B cell (primary cell): ENCODE results near the gene SGCA. TPM values are rescaled to one million over a fixed set of nuclear protein-coding genes. Genes with fewer than 3 reads are reported as not detected.

Experiments
- ATAC-seq: fragments of 200-7000 bp; cut with Tn5 transposase; one replicate; pipeline ENCODE4 v1.10.0; 2021; ENCODE audit warnings: low read depth, mild to moderate bottlenecking, moderate number of reproducible peaks, moderate library complexity
- CTCF ChIA-PET: fragments of 350-600 bp; sonication (Branson Sonifier 250); formaldehyde crosslinking; loops from one replicate; lab custom pipeline; 2021; ENCODE audit warnings: antibody characterized with exemption, inconsistent platforms; lab: Charles Lee
- POLR2A ChIA-PET: fragments of 350-600 bp; sonication (Branson Sonifier 250); formaldehyde crosslinking; loops from one replicate; lab custom pipeline; 2021; ENCODE audit warnings: antibody characterized with exemption; lab: Charles Lee
- DNase-seq: peaks from one replicate; pipeline ENCODE4 v3.0.0; 2013
- H2AFZ ChIP-seq: 2 replicates; pipeline ENCODE4 v1.6.1; 2012; ENCODE audit warnings: mild to moderate bottlenecking, low read depth, low read length; ENCODE audit not compliant: insufficient read depth, poor library complexity, severe bottlenecking
- H3K27ac ChIP-seq, 2 donors: 1 replicate in 1 of 2; 2 replicates in 1 of 2; pipeline ENCODE4 v1.5.1; 2012 to 2013; ENCODE audit warnings: low read length in 2 of 2, mild to moderate bottlenecking in 2 of 2, moderate library complexity in 1 of 2
- H3K27me3 ChIP-seq, 4 experiments: fragments of 200-600 bp in 1 of 4; sonication (generic) in 1 of 4; replicated peaks in 1 of 4; 1 replicate in 2 of 4; 2 replicates in 2 of 4; pipeline versions ENCODE4 v1.6.1 to v1.7.0; 2013 to 2016; ENCODE audit warnings: low read length in 3 of 4, mild to moderate bottlenecking in 2 of 4, mixed read lengths in 1 of 4, moderate library complexity in 1 of 4; ENCODE audit not compliant: insufficient read depth in 4 of 4, control insufficient read depth in 3 of 4; ENCODE audit errors: control extremely low read depth in 1 of 4
- H3K36me3 ChIP-seq, 2 experiments: replicated peaks in 1 of 2; 1 replicate in 1 of 2; 2 replicates in 1 of 2; pipeline versions ENCODE4 v1.6.1 to v1.7.1; 2013; ENCODE audit warnings: low read length in 1 of 2; ENCODE audit not compliant: insufficient read depth in 2 of 2, control insufficient read depth in 1 of 2; ENCODE audit errors: control extremely low read depth in 1 of 2, extremely low read depth in 1 of 2
- H3K4me1 ChIP-seq, 2 donors: fragments of 200-600 bp in 1 of 2; sonication (generic) in 1 of 2; 1 replicate in 1 of 2; 2 replicates in 1 of 2; pipeline versions ENCODE4 v1.5.1 to v1.6.1; 2013 to 2017; ENCODE audit warnings: low read length in 2 of 2; ENCODE audit not compliant: control insufficient read depth in 2 of 2, insufficient read depth in 2 of 2
- H3K4me2 ChIP-seq: replicated peaks from 2 replicates; pipeline ENCODE3; 2012; ENCODE audit warnings: mild to moderate bottlenecking, low read depth, low read length; ENCODE audit not compliant: poor library complexity, severe bottlenecking
- H3K4me3 ChIP-seq, 5 experiments: fragments of 200-600 bp in 1 of 5; sonication (generic) in 1 of 5; 1 replicate in 3 of 5; 2 replicates in 2 of 5; pipeline versions ENCODE4 v1.5.1 to v1.7.0; 2011 to 2016; ENCODE audit warnings: low read length in 4 of 5, mild to moderate bottlenecking in 4 of 5, low read depth in 2 of 5, control low read depth in 1 of 5, moderate library complexity in 1 of 5; ENCODE audit not compliant: insufficient read depth in 1 of 5; ENCODE audit errors: control extremely low read depth in 1 of 5, extremely low read depth in 1 of 5
- H3K79me2 ChIP-seq: fragments of 200-600 bp; sonication (generic); one replicate; pipeline ENCODE4 v1.6.0; 2016; ENCODE audit warnings: low read length; ENCODE audit not compliant: control insufficient read depth, insufficient read depth
- H3K9ac ChIP-seq: fragments of 200-600 bp; sonication (generic); 2 replicates; pipeline ENCODE4 v1.6.1; 2017; ENCODE audit warnings: mild to moderate bottlenecking, low read length, moderate library complexity
- H3K9me3 ChIP-seq, 3 donors: one replicate each; pipeline versions ENCODE4 v1.6.1 to v1.7.1; 2013; ENCODE audit warnings: low read length in 2 of 3; ENCODE audit not compliant: control insufficient read depth in 2 of 3, insufficient read depth in 1 of 3; ENCODE audit errors: control extremely low read depth in 1 of 3
- H4K20me1 ChIP-seq: 2 replicates; pipeline ENCODE4 v1.6.0; 2012; ENCODE audit warnings: mild to moderate bottlenecking, low read length; ENCODE audit not compliant: insufficient read depth, control insufficient read depth, poor library complexity, severe bottlenecking
- H3K27ac Mint-ChIP-seq: one replicate; pipeline ENCODE4 v1.8.0; 2021; ENCODE audit warnings: mixed read lengths
- H3K27me3 Mint-ChIP-seq: one replicate; pipeline ENCODE4 v1.8.0; 2021; ENCODE audit warnings: mixed read lengths
- H3K4me1 Mint-ChIP-seq: one replicate; pipeline ENCODE4 v1.8.0; 2021; ENCODE audit warnings: mixed read lengths
- H3K4me3 Mint-ChIP-seq: one replicate; pipeline ENCODE4 v1.8.0; 2021; ENCODE audit warnings: mixed read lengths
- H3K9me3 Mint-ChIP-seq: one replicate; pipeline ENCODE4 v1.8.0; 2022; ENCODE audit warnings: mixed read lengths; ENCODE audit not compliant: insufficient read depth
- EZH2 ChIP-seq: IDR thresholded peaks from 2 replicates; pipeline ENCODE4 v1.6.1; 2012; ENCODE audit warnings: borderline replicate concordance, low read depth, mild to moderate bottlenecking, moderate library complexity, low read length; ENCODE audit not compliant: insufficient read depth, poor library complexity, severe bottlenecking
- WGBS: methylation state at CpG from one replicate; pipeline ENCODE4 v1.1.5; 2013; ENCODE audit warnings: missing lambda C conversion rate; ENCODE audit not compliant: insufficient coverage; 5-methylcytosine and 5-hydroxymethylcytosine counted together
- intact Hi-C: fragments of 100-400 bp; cut with micrococcal nuclease; formaldehyde crosslinking; loops from one replicate; pipeline ENCODE4 v1.10.0; 2022
- polyA plus RNA-seq: library from polyadenylated mRNA; depleted of rRNA; stranded (reverse); fragments of >200 nt; gene quantifications from 2 replicates; pipeline ENCODE4 v1.2.3, GENCODE V29; 2012
- total RNA-seq, 2 donors: library from RNA; stranded (reverse); fragments of 120-200 nt in 1 of 2; gene quantifications; 1 replicate in 1 of 2; 2 replicates in 1 of 2; pipeline versions ENCODE4 v1.2.3 to v1.2.4, GENCODE V29; 2013 to 2022
- TF ChIP-seq, protein P1 (sequence below): fragments of 200-600 bp; IDR thresholded peaks from one replicate; pipeline ENCODE4 v1.8.0; 2022; ENCODE audit warnings: antibody characterized with exemption, mild to moderate bottlenecking

SGCA gene
- total and polyA plus RNA-seq, 2 donors (not counting 1 experiment from before 2014, with no cell fraction given): 4.4 to 4.5 TPM

DNA sequence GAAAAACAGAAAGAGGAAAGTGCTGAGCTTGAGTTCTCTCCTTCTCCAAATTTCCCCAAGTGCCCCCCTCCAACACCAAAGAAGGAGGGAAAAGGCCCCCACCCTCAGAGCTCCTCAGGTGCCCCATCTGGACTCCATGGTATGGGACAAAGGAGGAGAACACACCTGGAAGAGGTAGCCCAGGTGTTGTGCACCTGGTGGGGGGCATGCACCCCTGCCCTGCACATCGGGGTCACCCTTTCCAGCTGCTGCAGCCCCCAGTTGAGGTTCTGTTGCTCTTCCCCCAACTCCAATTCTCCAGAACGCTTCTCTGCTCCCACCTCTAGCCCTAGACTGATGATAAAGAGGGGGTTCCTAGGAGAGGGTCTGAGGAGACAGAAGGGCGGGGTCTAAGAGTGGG, 38.6 kb downstream of the SGCA start:
- Histone ChIP-seq H3K27ac (no peak overlapping the region), H3K4me1 (peaks cover 18 to 20% of the 10 kb centered on the region in 2 donors), H3K4me2 (no peak overlapping the region), H4K20me1 (no peaks in the 10 kb centered on the region), H3K9ac (no peak overlapping the region), H3K9me3 (peaks cover 0 to 9% (median 0%) of the 10 kb centered on the region in 3 donors), H3K4me3 (no peak overlapping the region), H3K79me2 (no peaks in the 10 kb centered on the region), H2AFZ (no peak overlapping the region), H3K27me3 (peaks cover 0 to 47% (median 16%) of the 10 kb centered on the region in 4 experiments), H3K36me3 (no peaks in the 10 kb centered on the region)
- H3K27me3 Mint-ChIP-seq: peaks cover 72% of the 10 kb centered on the region
- no peaks in the 10 kb centered on the region for H3K9me3 Mint-ChIP-seq
- DNase-seq: no peak
- peaks cover 20% of the 10 kb centered on the region for H3K4me1 Mint-ChIP-seq
- POLR2A ChIA-PET: no interaction called here
- TF ChIP-seq, protein P1, sequence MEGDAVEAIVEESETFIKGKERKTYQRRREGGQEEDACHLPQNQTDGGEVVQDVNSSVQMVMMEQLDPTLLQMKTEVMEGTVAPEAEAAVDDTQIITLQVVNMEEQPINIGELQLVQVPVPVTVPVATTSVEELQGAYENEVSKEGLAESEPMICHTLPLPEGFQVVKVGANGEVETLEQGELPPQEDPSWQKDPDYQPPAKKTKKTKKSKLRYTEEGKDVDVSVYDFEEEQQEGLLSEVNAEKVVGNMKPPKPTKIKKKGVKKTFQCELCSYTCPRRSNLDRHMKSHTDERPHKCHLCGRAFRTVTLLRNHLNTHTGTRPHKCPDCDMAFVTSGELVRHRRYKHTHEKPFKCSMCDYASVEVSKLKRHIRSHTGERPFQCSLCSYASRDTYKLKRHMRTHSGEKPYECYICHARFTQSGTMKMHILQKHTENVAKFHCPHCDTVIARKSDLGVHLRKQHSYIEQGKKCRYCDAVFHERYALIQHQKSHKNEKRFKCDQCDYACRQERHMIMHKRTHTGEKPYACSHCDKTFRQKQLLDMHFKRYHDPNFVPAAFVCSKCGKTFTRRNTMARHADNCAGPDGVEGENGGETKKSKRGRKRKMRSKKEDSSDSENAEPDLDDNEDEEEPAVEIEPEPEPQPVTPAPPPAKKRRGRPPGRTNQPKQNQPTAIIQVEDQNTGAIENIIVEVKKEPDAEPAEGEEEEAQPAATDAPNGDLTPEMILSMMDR: no peak
- TF ChIP-seq EZH2: no peak
- intact Hi-C loops: no loop called here
- H3K4me3 Mint-ChIP-seq: no peak overlapping the region
- 60% methylated on average over 1 of the region's 3 CpGs for WGBS
- H3K27ac Mint-ChIP-seq: no peak overlapping the region
- CTCF ChIA-PET: interaction anchor here (0.9 to 7.3 kb wide), 3 partner anchors 8 to 90 kb away, joined by 3 to 156 read pairs (median 65); no protein-coding TSS in a partner anchor
- ATAC-seq: no peak

DNA sequence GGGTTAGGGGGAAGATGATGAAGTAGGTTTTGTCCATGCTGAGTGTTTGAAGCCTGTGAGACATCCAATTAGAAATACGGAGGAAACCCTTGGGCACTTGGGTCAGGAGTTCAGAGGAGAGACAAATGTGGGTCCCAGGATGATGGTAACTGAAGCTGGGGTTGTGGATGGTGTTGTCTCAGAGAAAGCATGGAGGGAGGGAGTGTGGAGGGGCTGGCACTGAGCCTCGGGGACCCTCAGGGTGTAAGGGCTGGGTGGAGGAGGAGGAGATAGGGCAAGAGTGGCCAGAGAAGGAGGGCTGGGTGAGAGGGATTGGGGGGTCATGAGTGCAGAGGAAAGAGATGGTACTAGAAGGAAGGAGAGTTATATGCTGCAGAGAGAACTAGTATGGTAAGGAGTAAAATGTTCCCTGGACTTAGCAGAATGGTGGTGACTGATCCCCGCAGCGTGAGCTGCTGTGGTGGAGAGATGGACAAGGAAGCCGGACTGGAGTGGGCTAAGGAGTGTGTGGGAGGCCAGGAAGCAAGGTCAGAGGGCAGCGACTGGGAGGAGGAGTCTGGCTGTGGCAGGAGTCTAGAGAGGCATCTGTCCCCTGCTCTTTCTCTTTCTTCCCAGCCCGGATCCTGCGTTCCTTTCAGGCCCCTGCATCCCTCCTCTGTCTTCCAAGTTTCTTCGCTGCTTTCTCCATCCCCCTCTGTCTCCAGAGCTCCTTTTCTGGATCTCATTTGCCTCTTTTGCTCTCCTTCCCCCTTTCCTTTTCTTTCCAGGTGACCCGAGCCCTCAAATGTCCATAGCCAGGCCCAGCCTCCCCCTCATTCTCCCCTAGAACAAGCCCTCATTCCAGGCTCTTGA, 39.5 kb downstream of the SGCA start:
- Histone ChIP-seq H3K4me1 (peaks cover 10 to 11% of the 10 kb centered on the region in 2 donors), H3K79me2 (no peaks in the 10 kb centered on the region), H3K9me3 (peaks cover 0 to 7% (median 0%) of the 10 kb centered on the region in 3 donors), H3K36me3 (no peaks in the 10 kb centered on the region), H3K27ac (no peak overlapping the region), H3K4me2 (no peak overlapping the region), H3K4me3 (no peak overlapping the region), H4K20me1 (no peaks in the 10 kb centered on the region), H2AFZ (no peak overlapping the region), H3K9ac (no peak overlapping the region), H3K27me3 (peaks cover 0 to 50% (median 17%) of the 10 kb centered on the region in 4 experiments)
- 90% methylated on average over 10 of the region's 10 CpGs for WGBS
- Mint-ChIP-seq H3K4me3 (no peak overlapping the region), H3K27me3 (peaks cover 72% of the 10 kb centered on the region), H3K4me1 (peaks cover 13% of the 10 kb centered on the region), H3K27ac (no peak overlapping the region), H3K9me3 (no peaks in the 10 kb centered on the region)
- ChIA-PET POLR2A (no interaction called here), CTCF (interaction anchor here (1.3 to 7.3 kb wide), 3 partner anchors 9 to 111 kb away, joined by 3 to 156 read pairs (median 65); no protein-coding TSS in a partner anchor)
- ATAC-seq (no peak), DNase-seq (no peak)
- intact Hi-C loops: no loop called here
- TF ChIP-seq EZH2: no peak
